ENCODE measurements around the gene TUBAL3.

The TUBAL3 gene

GRCh38 chr10:5373891-5374611 is 30.6 kb downstream of the TUBAL3 start:
- DNase-seq: no peak

DNA sequence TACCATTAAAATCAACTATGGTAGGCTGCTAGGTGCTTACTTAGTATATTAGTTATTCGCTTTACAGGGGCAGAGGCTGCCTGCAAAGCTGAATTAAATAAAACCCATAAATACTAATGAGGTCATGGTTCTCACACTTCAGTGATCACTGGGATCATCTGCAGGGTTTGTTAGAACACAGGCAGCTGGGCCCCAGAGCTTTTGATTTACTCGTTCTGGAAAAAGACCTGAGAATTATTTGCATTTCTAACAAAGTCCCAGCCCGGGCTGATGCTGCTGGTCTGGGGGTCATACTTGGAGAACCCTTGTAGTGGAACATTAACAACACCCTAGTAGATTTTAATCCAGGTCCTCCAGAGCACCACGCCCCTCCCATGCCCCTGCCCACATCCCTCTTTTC is 31.3 kb downstream of the TUBAL3 start:
- DNase-seq: no peak

DNA sequence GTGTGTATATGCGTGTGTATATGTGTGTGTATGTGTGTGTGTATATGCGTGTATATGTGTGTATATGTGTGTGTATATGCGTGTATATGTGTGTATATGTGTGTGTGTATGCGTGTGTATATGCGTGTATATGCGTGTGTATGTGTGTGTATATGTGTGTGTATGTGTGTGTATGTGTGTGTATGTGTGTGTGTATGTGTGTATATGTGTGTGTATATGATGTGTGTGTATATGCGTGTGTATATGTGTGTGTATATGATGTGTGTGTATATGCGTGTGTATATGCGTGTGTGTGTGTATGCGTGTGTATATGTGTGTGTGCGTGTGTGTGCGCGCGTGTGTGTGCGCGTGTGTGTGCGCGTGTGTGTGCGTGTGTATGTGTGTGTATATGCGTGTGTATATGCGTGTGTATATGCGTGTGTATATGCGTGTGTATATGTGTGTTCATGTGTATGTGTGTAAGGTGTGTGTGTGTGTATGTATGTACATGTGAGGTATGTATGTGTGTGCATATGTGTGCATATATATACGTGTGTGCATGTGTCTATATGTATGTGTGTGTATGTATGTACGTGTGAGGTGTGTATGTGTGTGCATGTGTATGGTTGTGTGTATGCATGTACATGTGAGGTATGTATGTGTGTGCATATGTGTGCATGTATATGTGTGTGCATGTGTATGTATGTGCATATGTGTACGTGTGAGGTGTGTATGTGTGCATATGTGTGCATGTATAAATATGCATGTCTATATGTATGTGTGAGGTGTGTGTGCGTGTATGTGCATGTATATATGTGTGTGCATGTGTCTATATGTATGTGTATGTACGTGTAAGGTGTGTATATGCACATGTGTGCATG is 33.9 kb downstream of the TUBAL3 start:
- DNase-seq: no peak

DNA sequence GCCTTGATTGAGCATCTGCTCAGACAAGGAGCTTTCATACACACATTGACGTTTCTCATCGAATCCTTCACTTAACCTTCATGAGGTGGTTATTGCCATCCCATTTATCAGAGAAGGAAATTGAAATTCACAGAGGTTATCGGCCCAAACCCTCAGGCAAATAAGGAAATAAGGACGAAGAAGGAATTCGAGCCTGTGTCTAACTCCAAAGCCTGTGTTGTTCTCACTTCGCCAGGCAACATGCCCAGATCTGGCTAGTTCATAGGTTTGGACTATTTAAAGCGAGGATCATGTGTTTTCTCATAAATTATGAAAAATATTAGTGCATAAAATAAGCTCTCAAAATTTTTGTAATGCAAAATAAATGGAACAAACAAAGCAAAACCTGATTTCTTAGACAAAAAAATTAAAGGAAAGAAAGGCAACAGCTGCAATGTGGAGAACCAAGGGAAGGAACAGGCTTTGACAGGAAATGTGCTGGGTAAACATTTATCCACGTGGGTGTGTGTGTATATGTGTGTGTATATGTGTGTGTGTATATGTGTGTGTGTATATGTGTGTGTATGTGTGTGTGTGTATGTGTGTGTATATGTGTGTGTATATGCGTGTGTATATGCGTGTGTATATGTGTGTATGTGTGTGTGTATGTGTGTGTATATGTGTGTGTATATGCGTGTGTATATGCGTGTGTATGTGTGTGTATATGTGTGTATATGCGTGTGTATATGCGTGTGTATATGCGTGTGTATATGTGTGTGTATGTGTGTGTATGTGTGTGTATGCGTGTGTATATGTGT is 35.1 kb downstream of the TUBAL3 start:
- no peak for DNase-seq

DNA sequence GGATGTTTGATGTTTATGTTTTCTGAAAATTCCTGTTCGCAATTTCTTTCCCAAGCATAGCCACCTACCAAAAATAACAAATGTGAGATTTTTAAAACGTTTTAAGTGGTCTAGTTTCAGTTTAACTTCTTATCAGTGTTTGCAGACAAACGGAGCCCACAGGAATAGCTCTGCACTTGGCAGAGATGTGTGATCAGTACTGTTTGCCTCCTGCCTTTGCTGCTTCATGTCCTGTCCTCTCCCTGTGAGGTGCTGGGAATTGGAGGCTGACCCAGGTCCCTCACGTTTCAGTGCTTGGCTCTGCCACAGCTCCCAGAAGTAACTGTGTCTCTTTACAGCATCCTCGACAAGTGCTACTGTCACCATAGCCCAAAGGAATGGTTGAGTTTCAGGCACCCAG is 38.7 kb downstream of the TUBAL3 start:
- DNase-seq: no peak

DNA sequence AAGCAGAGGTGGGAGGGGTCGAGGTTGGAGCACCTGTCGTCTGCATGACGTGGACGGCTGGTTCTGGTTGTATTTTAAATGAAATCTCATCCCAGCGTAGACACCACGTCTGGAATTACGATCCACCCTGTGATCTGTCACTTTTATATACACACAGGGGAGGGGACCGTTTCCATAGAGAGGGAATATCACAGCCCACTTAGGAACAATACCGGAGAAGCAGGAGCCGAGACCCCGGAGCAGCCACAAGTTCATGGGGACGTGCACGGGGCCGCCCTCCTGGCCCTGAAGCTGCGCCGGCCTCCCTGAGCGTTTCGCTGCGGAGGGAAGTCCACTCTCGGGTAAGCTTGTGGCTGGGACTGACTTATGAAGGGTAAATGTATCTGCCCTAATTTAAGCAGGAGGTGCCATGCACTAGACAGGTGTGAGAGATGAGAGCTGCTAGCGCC is 39.7 kb downstream of the TUBAL3 start, which contains the start of gene UCN3:
Gene UCN3, plus strand, starts transcription at position 77 of the 449 bp plus-strand sequence. CDS start 8,755 bp downstream, outside the sequence.
- no peak for DNase-seq

GRCh38 chr10:5364374-5364773 is 40.3 kb downstream of the TUBAL3 start:
- DNase-seq: no peak

- no peak for DNase-seq
These were observed 41.8 kb downstream of the TUBAL3 start for GRCh38 chr10:5362873-5363272.

- no peak for DNase-seq
These were observed 42.7 kb downstream of the TUBAL3 start for GRCh38 chr10:5361966-5362365.

GRCh38 chr10:5360318-5360915 is 44.2 kb downstream of the TUBAL3 start:
- DNase-seq: no peak

DNA sequence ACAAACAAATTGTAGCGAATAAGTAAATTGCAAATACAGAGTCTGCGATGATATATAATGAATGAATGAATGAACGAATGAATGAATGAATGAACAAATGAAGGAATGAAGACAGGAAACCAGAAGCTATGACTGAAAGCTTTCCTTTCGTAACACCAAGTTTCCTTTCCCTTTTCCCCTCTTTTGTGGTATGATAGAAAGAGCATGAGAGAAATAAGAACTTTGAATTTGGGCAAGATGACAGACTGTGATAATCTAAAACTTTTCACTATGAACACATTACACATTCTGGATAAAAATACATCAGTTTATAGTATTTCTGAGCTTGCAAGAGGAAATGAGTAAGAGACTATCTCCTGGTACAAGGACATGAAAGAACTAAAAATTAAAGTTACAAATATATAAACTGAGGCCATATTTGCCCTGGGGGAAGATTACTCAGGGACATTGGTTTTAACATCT is 48.3 kb downstream of the TUBAL3 start:
- DNase-seq: no peak

DNA sequence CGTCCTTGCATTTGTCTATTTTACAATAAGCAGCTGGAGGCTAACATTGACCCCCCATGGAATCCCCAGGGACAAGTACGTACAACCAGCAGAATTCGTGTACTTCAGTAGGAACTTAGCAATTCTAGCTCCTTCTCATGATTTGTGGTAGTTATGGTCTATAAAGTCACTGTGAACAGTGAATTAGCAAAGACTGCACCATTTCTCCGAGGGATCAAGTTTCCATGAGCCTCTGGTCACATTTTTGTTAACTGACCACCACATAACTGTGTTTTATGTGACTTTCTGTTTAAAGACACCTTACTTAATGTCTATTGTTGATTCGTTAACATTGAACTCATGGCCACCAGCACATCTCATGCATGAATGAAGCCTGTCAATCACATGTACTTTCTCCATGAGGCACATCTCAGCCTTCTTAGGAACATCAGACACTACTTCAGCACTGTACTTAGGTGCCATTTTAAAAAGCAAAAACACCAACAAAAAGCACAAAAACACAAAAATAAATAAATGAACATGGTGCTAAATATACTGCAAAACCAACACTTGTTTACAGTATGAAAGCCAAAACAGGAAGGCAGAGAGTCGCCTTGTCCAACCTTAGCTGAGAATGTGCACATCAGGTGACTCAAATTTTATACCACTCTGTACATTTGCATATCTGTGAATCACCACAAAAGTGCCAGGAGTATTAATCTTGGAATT is 48.9 kb downstream of the TUBAL3 start:
- DNase-seq: no peak

DNA sequence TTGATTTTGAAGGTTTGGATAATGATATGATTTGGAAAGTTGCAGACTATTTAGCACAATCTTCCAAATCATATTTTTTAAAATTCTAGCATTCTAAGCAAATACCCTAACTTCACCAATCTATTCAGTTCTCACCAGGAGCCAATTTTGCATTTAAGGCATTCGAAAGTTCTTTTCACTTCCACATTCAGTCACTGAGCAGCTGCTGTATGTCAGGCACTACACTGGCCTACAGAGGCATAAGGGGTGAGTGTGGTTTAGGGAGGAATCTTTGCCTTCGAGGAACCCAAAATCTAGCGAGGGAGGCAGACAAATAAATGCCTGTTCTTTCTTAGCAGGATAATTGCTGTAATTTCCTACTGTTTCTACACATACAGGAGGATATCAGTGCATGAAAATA is 50.6 kb downstream of the TUBAL3 start:
- no peak for DNase-seq

GRCh38 chr10:5349362-5349761 is 55.3 kb downstream of the TUBAL3 start:
- no peak for DNase-seq

DNA sequence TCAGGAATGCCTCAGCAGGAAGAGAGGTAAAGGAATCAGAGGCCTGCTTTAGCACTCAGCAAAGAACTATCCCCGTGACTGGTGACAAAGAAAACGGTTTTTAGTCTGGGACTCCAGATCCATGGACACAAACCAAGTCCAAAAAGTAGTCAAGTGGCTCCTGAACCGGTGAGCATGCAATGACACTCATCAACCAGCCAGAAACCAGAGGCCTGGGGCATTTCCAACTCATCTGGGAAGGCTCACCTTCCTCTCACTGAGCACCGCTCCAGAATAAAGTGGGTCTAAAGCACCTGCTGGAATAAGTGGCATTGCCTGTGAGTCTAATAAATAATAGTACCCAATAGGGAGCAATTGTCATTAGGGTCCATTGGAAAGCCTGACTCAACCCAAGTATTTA is 57.7 kb downstream of the TUBAL3 start:
- no peak for DNase-seq

GRCh38 chr10:5344746-5345145 is 59.9 kb downstream of the TUBAL3 start:
- no peak for DNase-seq

DNA sequence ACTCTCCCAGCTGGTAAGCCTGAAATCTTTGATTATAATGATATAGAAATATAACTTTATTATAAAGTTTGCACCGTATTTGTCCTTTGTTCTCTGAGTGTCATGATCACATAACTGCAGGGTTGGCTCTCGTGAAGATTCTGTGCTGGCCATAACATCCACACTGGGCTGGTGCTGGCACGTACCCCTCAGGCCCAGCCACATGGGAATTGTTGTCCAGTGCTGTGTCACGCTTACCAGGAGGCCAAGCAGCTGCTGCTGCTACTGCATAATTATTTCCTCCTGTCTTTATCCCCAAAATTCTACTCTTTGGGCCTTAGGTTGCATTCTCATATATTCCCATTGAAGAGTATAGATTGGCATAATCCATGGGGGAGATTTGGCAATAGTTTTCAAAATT is 60.6 kb downstream of the TUBAL3 start:
- DNase-seq: no peak

DNA sequence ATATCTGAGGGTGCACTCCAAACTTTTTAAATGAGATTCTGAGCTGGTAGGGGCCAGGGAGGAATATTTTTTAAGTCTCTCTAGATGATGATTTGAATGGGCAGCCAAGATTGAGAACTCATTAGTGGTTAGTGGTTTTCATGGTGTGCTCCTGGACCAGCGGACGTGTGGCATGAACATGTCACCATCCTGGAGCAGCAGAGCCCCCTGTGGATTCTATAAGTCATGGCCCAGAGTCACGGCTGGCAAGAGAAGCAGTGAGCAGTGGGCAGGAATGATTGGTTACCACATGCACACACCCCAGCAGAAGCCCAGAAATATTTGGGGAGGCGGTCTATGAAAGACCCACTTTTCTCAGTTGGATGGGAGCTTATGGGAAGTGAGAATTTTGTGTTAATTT is 61.1 kb downstream of the TUBAL3 start:
- no peak for DNase-seq

All from stimulated activated CD8-positive, alpha-beta memory T cell treated with anti-CD3 and anti-CD28 coated beads, Interleukin-4, amount 100 ng/mL, for 48 hours (primary cell).